H9 (cell line): ENCODE results near the gene GPC3. TPM values are rescaled to one million over a fixed set of nuclear protein-coding genes. Genes with fewer than 3 reads are reported as not detected.

Source experiments
- DNase-seq: peaks from one replicate; pipeline ENCODE4 v3.0.0-alpha.2; 2017
- H2AFZ ChIP-seq: one replicate; pipeline ENCODE4 v1.6.1; 2013; ENCODE audit warnings: mild to moderate bottlenecking, low read length, control low read depth, moderate library complexity
- H2AK5ac ChIP-seq: 2 replicates; pipeline ENCODE4 v1.6.1; 2013; ENCODE audit warnings: low read length, control low read depth, mixed read lengths; ENCODE audit not compliant: insufficient read length
- H2BK120ac ChIP-seq: one replicate; pipeline ENCODE4 v1.6.1; 2013; ENCODE audit warnings: low read depth, mild to moderate bottlenecking, low read length, control low read depth, inconsistent platforms; ENCODE audit not compliant: poor library complexity, severe bottlenecking
- H2BK12ac ChIP-seq: 2 replicates; pipeline ENCODE4 v1.6.1; 2013; ENCODE audit warnings: low read length, control low read depth, mixed read lengths, low read depth; ENCODE audit not compliant: insufficient read length
- H2BK15ac ChIP-seq: 2 replicates; pipeline ENCODE4 v1.6.1; 2013; ENCODE audit warnings: low read depth, low read length, control low read depth
- H2BK20ac ChIP-seq: one replicate; pipeline ENCODE4 v1.6.1; 2013; ENCODE audit warnings: low read depth, mild to moderate bottlenecking, low read length, control low read depth, inconsistent platforms; ENCODE audit not compliant: poor library complexity, severe bottlenecking
- H2BK5ac ChIP-seq: 2 replicates; pipeline ENCODE4 v1.6.1; 2013; ENCODE audit warnings: low read length, control low read depth, mixed read lengths; ENCODE audit not compliant: insufficient read length
- H3K14ac ChIP-seq: 2 replicates; pipeline ENCODE4 v1.6.1; 2013; ENCODE audit warnings: low read length, control low read depth; ENCODE audit not compliant: insufficient read depth
- H3K18ac ChIP-seq: 2 replicates; pipeline ENCODE4 v1.6.1; 2013; ENCODE audit warnings: low read depth, mild to moderate bottlenecking, mixed read lengths, low read length, control low read depth; ENCODE audit not compliant: insufficient read length
- H3K23ac ChIP-seq: 2 replicates; pipeline ENCODE4 v1.6.1; 2013; ENCODE audit warnings: low read length, control low read depth, mixed read lengths, low read depth; ENCODE audit not compliant: insufficient read length
- H3K23me2 ChIP-seq: 2 replicates; pipeline ENCODE4 v1.6.1; 2013; ENCODE audit warnings: low read depth, mild to moderate bottlenecking, mixed read lengths, low read length, control low read depth; ENCODE audit not compliant: insufficient read length, poor library complexity, severe bottlenecking
- H3K27ac ChIP-seq: 2 replicates; pipeline ENCODE4 v1.5.1; 2013; ENCODE audit warnings: low read length, control low read depth, mixed read lengths, low read depth; ENCODE audit not compliant: insufficient read length
- H3K27me3 ChIP-seq: 2 replicates; pipeline ENCODE4 v1.6.1; 2013; ENCODE audit warnings: low read length, control low read depth, inconsistent platforms; ENCODE audit not compliant: insufficient read depth
- H3K4ac ChIP-seq: 2 replicates; pipeline ENCODE4 v1.6.1; 2013; ENCODE audit warnings: low read depth, mild to moderate bottlenecking, control low read depth, inconsistent platforms, low read length, moderate library complexity
- H3K4me1 ChIP-seq: 2 replicates; pipeline ENCODE4 v1.6.1; 2013; ENCODE audit warnings: low read length, control low read depth, inconsistent platforms; ENCODE audit not compliant: insufficient read depth
- H3K4me2 ChIP-seq: 2 replicates; pipeline ENCODE4 v1.6.1; 2013; ENCODE audit warnings: low read length, control low read depth, mixed read lengths; ENCODE audit not compliant: insufficient read length, insufficient read depth
- H3K56ac ChIP-seq: 2 replicates; pipeline ENCODE4 v1.6.1; 2013; ENCODE audit warnings: low read depth, mild to moderate bottlenecking, mixed read lengths, low read length, control low read depth; ENCODE audit not compliant: insufficient read length
- H3K79me1 ChIP-seq: 2 replicates; pipeline ENCODE4 v1.6.1; 2013; ENCODE audit warnings: low read depth, mild to moderate bottlenecking, moderate library complexity, low read length, control low read depth, inconsistent platforms; ENCODE audit not compliant: insufficient read depth, poor library complexity, severe bottlenecking
- H3K79me2 ChIP-seq: 2 replicates; pipeline ENCODE4 v1.6.1; 2013; ENCODE audit warnings: low read length, control low read depth, inconsistent platforms; ENCODE audit not compliant: insufficient read depth
- H3K9ac ChIP-seq: 2 replicates; pipeline ENCODE4 v1.6.1; 2013; ENCODE audit warnings: low read length, control low read depth, mixed read lengths; ENCODE audit not compliant: insufficient read length; ENCODE audit errors: extremely low read depth
- H3K9me3 ChIP-seq: one replicate; pipeline ENCODE4 v1.6.1; 2013; ENCODE audit warnings: low read depth, low read length, inconsistent platforms; ENCODE audit not compliant: control insufficient read depth
- H3T11ph ChIP-seq: one replicate; pipeline ENCODE4 v1.6.1; 2013; ENCODE audit warnings: mild to moderate bottlenecking, low read length, control low read depth, inconsistent platforms
- H4K20me1 ChIP-seq: one replicate; pipeline ENCODE4 v1.6.1; 2013; ENCODE audit not compliant: control insufficient read depth, insufficient read length, insufficient read depth
- H4K5ac ChIP-seq: 2 replicates; pipeline ENCODE4 v1.6.1; 2013; ENCODE audit warnings: low read depth, mild to moderate bottlenecking, mixed read lengths, low read length, control low read depth; ENCODE audit not compliant: insufficient read length
- H4K8ac ChIP-seq: replicated peaks from 2 replicates; pipeline ENCODE4 v1.6.1; 2013; ENCODE audit warnings: low read length, control low read depth, mixed read lengths, low read depth; ENCODE audit not compliant: insufficient read length
- H4K91ac ChIP-seq: 2 replicates; pipeline ENCODE4 v1.6.1; 2013; ENCODE audit warnings: low read depth, mild to moderate bottlenecking, moderate library complexity, mixed read lengths, low read length, control low read depth; ENCODE audit not compliant: insufficient read length
- H3K27ac Mint-ChIP-seq, 3 experiments: 2 replicates in 2 of 3; 3 replicates in 1 of 3; pipeline ENCODE4 v1.8.0; 2020 to 2021; ENCODE audit warnings: mixed read lengths in 3 of 3, mild to moderate bottlenecking in 1 of 3, moderate library complexity in 1 of 3
- H3K27me3 Mint-ChIP-seq: 2 replicates; pipeline ENCODE4 v1.8.0; 2021; ENCODE audit warnings: low read depth, mild to moderate bottlenecking, moderate library complexity, mixed read lengths
- H3K36me3 Mint-ChIP-seq, 3 experiments: 2 replicates in 2 of 3; 3 replicates in 1 of 3; pipeline ENCODE4 v1.8.0; 2020 to 2021; ENCODE audit warnings: low read depth in 3 of 3, mixed read lengths in 3 of 3; ENCODE audit not compliant: insufficient read depth in 1 of 3
- H3K4me1 Mint-ChIP-seq, 2 experiments: 2 replicates each; pipeline ENCODE4 v1.8.0; 2020; ENCODE audit warnings: mixed read lengths in 2 of 2
- H3K4me3 Mint-ChIP-seq, 2 experiments: 2 replicates in 1 of 2; 3 replicates in 1 of 2; pipeline ENCODE4 v1.8.0; 2020 to 2021; ENCODE audit warnings: mild to moderate bottlenecking in 2 of 2, mixed read lengths in 2 of 2, moderate library complexity in 1 of 2
- H3K9me3 Mint-ChIP-seq, 2 experiments: 2 replicates in 1 of 2; 3 replicates in 1 of 2; pipeline ENCODE4 v1.8.0; 2020; ENCODE audit warnings: mild to moderate bottlenecking in 2 of 2, mixed read lengths in 2 of 2, moderate library complexity in 1 of 2
- WGBS: extraction: QIAGEN DNeasy Blood & Tissue Kit; methylation state at CpG from one replicate; pipeline ENCODE4 v1.1.7; 2013; ENCODE audit warnings: missing lambda C conversion rate, low lambda C conversion rate, mixed read lengths; ENCODE audit not compliant: insufficient read length; ENCODE audit errors: extremely low coverage; 5-methylcytosine and 5-hydroxymethylcytosine counted together
- total RNA-seq: library from RNA; stranded (reverse); gene quantifications from 2 replicates; pipeline ENCODE4 v1.2.1, GENCODE V29; 2021
- TF ChIP-seq, protein P1 (sequence below): fragments of 200-600 bp; sonication (generic); conservative IDR thresholded peaks from 3 replicates; pipeline ENCODE4 v1.8.0; 2021; ENCODE audit warnings: antibody characterized with exemption, mild to moderate bottlenecking

Gene GPC3
- total RNA-seq, 1 experiment from 2014 or later, result 108 TPM

DNA sequence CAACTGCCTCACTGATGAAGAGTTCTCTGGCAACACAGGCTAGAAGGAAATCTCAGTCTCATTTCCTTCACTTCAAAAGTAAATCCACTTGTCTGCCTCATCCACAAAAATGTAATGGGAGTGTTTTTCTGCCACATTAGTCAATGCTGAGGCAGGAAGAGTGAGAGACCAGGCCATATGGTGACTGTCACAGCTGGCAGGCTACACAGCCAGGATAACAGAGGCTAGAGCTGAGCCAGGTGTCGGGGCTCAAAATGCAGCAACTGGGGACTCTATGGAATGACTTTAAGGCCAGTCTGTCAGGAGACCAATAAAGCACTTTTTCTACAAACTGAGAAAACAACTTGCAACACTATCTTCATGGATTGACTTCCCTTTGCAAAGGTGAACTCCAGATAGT lies 204.2 kb downstream of the GPC3 start:
- Mint-ChIP-seq H3K4me3 (no peak overlapping the region), H3K36me3 (no peaks in the 10 kb centered on the region), H3K4me1 (peaks cover 49 to 54% of the 10 kb centered on the region in 2 experiments), H3K27me3 (no peaks in the 10 kb centered on the region), H3K9me3 (no peaks in the 10 kb centered on the region), H3K27ac (peak overlapping the region in 2 of 3 experiments; percentile 35 to 50; a peak in 3 of 7 replicates)
- no peaks in the 10 kb centered on the region for H3K27me3 ChIP-seq
- H4K20me1 ChIP-seq, result no peaks in the 10 kb centered on the region
- no peak overlapping the region for H2BK15ac ChIP-seq
- no peak overlapping the region for H3K9ac ChIP-seq
- H4K91ac ChIP-seq, result no peak overlapping the region
- H4K5ac ChIP-seq, result no peak overlapping the region
- no peak overlapping the region for H2AFZ ChIP-seq
- no peak overlapping the region for H3K4me2 ChIP-seq
- H3K23me2 ChIP-seq, result no peaks in the 10 kb centered on the region
- peaks cover 14% of the 10 kb centered on the region; the same call in 1 of the 2 replicates for H3K4me1 ChIP-seq
- H3T11ph ChIP-seq, result no peak overlapping the region
- no peak overlapping the region for H3K27ac ChIP-seq
- no peaks in the 10 kb centered on the region for H3K79me2 ChIP-seq
- no peak overlapping the region for H4K8ac ChIP-seq
- TF ChIP-seq, protein P1, sequence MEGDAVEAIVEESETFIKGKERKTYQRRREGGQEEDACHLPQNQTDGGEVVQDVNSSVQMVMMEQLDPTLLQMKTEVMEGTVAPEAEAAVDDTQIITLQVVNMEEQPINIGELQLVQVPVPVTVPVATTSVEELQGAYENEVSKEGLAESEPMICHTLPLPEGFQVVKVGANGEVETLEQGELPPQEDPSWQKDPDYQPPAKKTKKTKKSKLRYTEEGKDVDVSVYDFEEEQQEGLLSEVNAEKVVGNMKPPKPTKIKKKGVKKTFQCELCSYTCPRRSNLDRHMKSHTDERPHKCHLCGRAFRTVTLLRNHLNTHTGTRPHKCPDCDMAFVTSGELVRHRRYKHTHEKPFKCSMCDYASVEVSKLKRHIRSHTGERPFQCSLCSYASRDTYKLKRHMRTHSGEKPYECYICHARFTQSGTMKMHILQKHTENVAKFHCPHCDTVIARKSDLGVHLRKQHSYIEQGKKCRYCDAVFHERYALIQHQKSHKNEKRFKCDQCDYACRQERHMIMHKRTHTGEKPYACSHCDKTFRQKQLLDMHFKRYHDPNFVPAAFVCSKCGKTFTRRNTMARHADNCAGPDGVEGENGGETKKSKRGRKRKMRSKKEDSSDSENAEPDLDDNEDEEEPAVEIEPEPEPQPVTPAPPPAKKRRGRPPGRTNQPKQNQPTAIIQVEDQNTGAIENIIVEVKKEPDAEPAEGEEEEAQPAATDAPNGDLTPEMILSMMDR, result no peak
- H2BK5ac ChIP-seq, result no peak overlapping the region
- DNase-seq, result no peak
- no peak overlapping the region for H3K18ac ChIP-seq
- no peaks in the 10 kb centered on the region for H3K9me3 ChIP-seq
- no peak overlapping the region for H3K4ac ChIP-seq
- H3K14ac ChIP-seq, result no peak overlapping the region
- H3K79me1 ChIP-seq, result no peaks in the 10 kb centered on the region
- H3K23ac ChIP-seq, result no peak overlapping the region
- H2BK120ac ChIP-seq, result no peak overlapping the region
- H2AK5ac ChIP-seq, result no peak overlapping the region
- no peak overlapping the region for H2BK12ac ChIP-seq
- H3K56ac ChIP-seq, result no peak overlapping the region
- WGBS, result no CpG with 5 or more reads among the region's 1 CpG
- no peak overlapping the region for H2BK20ac ChIP-seq
